Kidney (tissue), 14 donors: ENCODE measurements around the gene ARX. TPM values are rescaled to one million over a fixed set of nuclear protein-coding genes. Genes with fewer than 3 reads are reported as not detected.

Experiments
- DNase-seq, 5 donors: peaks; one replicate each; pipeline ENCODE4 v3.0.0-alpha.2; 2013 to 2020
- FAIRE-seq: peaks from 2 replicates; lab custom pipeline; 2012; peaks lifted over from hg19 to GRCh38; lab: Jason Lieb, UNC
- H3K27ac ChIP-seq, 2 donors: one replicate each; pipeline ENCODE4 v1.7.0; 2013; ENCODE audit warnings: low read depth in 2 of 2, low read length in 2 of 2, inconsistent platforms in 1 of 2
- H3K27me3 ChIP-seq: one replicate; pipeline ENCODE4 v1.7.1; 2013; ENCODE audit warnings: low read length, inconsistent platforms; ENCODE audit not compliant: control insufficient read depth, insufficient read depth
- H3K36me3 ChIP-seq, 3 donors: one replicate each; pipeline versions ENCODE4 v1.7.0 to v1.7.1; 2013; ENCODE audit warnings: low read length in 3 of 3, control low read depth in 1 of 3, inconsistent platforms in 1 of 3; ENCODE audit not compliant: insufficient read depth in 3 of 3, control insufficient read depth in 2 of 3
- H3K4me1 ChIP-seq, 3 donors: one replicate each; pipeline versions ENCODE4 v1.7.0 to v1.7.1; 2013; ENCODE audit warnings: low read length in 3 of 3, inconsistent platforms in 1 of 3, low read depth in 1 of 3; ENCODE audit not compliant: control insufficient read depth in 2 of 3, insufficient read depth in 2 of 3
- H3K4me3 ChIP-seq, 3 donors: one replicate each; pipeline versions ENCODE4 v1.7.0 to v1.8.1; 2013; ENCODE audit warnings: low read length in 3 of 3, control low read depth in 1 of 3, inconsistent platforms in 1 of 3
- H3K9ac ChIP-seq, 3 donors: one replicate each; pipeline versions ENCODE4 v1.7.0 to v1.7.1; 2013; ENCODE audit warnings: low read length in 3 of 3, control low read depth in 1 of 3, inconsistent platforms in 1 of 3
- H3K9me3 ChIP-seq, 3 donors: one replicate each; pipeline versions ENCODE4 v1.7.0 to v1.7.1; 2013; ENCODE audit warnings: low read length in 3 of 3, control low read depth in 1 of 3, inconsistent platforms in 1 of 3; ENCODE audit not compliant: control insufficient read depth in 2 of 3, insufficient read depth in 1 of 3
- intact Hi-C: fragments of 100-400 bp; cut with DNase I; formaldehyde crosslinking; loops from one replicate; pipeline ENCODE4 v1.11.1; 2022
- polyA plus RNA-seq: library from polyadenylated mRNA; stranded (reverse); fragments of 350-450 nt; fragmentation: Illumina TruSeq; extraction: RNeasy Lipid Tissue Mini Kit (QIAGEN cat#74804); gene quantifications from one replicate; pipeline ENCODE4 v1.2.3, GENCODE V29; 2014; ENCODE audit warnings: low read depth, low replicate concordance; ENCODE audit not compliant: insufficient read depth
- total RNA-seq: library from RNA; stranded (reverse); fragmentation: NEBNext Ultra II Directional; extraction: Animal tissue kit (Norgen Biotek cat#: 25700); gene quantifications from one replicate; pipeline ENCODE4 v1.2.1, GENCODE V29; 2021
- TF ChIP-seq, protein P1 (sequence below): IDR thresholded peaks from 3 replicates; pipeline ENCODE4 v1.5.1; 2012; ENCODE audit warnings: mild to moderate bottlenecking, moderate library complexity, borderline replicate concordance; ENCODE audit not compliant: insufficient read depth; ENCODE audit errors: extremely low read depth
- donor health status: control.
- donor health status: control.
- donor health status: control.
- donor health status: control.
- donor health status: control.
- donor health status: DM: yes; HTN: yes; CAD: no.
- donor health status: Normal renal cell carcinoma (clear cell type).

The ARX gene
- total and polyA plus RNA-seq, 2 donors from 2014 or later, result 0.13 to 0.31 TPM

DNA sequence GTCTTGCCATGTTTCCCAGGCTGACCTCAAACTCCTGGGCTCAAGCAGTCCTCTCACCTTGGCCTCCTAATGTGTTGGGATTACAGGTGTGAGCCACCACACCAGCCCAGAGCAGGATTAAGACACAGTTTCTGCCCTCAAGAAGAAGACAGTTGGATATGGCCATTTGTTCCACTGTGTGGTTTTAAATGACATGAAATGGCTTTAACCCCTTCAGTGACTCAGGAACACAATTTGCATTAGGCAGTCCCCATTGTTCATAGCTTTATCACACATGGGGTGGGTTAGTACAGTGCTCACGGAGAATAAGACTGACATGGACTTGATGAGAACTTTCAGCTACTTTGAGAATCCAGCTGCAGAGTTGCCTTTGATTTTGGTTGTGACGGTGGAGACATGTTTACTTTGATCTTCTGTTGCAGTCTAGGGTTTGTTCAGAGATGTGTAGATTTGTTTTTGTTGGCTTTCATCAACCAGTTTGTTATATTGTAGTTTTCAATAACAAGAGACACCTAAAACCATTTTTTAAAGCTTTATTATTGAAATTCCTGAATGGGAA is 60.3 kb downstream of the ARX start:
- Histone ChIP-seq H3K36me3 (no peaks in the 10 kb centered on the region), H3K9me3 (no peaks in the 10 kb centered on the region), H3K27me3 (no peaks in the 10 kb centered on the region), H3K4me1 (no peaks in the 10 kb centered on the region), H3K4me3 (no peak overlapping the region), H3K27ac (no peak overlapping the region), H3K9ac (no peak overlapping the region)
- TF ChIP-seq, protein P1, sequence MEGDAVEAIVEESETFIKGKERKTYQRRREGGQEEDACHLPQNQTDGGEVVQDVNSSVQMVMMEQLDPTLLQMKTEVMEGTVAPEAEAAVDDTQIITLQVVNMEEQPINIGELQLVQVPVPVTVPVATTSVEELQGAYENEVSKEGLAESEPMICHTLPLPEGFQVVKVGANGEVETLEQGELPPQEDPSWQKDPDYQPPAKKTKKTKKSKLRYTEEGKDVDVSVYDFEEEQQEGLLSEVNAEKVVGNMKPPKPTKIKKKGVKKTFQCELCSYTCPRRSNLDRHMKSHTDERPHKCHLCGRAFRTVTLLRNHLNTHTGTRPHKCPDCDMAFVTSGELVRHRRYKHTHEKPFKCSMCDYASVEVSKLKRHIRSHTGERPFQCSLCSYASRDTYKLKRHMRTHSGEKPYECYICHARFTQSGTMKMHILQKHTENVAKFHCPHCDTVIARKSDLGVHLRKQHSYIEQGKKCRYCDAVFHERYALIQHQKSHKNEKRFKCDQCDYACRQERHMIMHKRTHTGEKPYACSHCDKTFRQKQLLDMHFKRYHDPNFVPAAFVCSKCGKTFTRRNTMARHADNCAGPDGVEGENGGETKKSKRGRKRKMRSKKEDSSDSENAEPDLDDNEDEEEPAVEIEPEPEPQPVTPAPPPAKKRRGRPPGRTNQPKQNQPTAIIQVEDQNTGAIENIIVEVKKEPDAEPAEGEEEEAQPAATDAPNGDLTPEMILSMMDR, result no peak
- no peak for DNase-seq
- intact Hi-C loops, result no loop called here
- FAIRE-seq, result no peak

DNA sequence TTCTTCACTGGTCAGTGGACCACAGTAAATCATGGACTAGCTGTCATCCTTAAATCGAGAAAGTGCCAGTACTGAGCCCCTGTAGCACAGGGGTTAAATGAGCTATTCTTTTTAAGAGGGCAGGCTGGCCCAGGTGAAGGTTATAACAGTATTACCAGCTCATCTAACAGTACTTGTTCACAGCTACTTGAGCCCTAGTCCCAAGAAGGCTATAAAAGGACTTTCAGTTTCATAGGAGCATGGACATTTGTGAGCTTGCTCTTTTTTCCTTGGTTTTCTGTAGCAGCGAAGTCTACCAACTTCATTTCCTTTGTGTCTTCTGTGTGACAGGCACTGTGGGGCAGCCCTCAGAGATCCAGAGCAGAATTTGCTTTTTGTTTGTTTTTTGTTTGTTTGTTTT is 61.0 kb downstream of the ARX start:
- Histone ChIP-seq H3K27me3 (no peaks in the 10 kb centered on the region), H3K36me3 (no peaks in the 10 kb centered on the region), H3K4me3 (no peak overlapping the region), H3K4me1 (no peaks in the 10 kb centered on the region), H3K9ac (no peak overlapping the region), H3K27ac (no peak overlapping the region), H3K9me3 (no peaks in the 10 kb centered on the region)
- FAIRE-seq (peak; percentile 6), DNase-seq (no peak)
- TF ChIP-seq, protein P1, result no peak
- intact Hi-C loops, result no loop called here
